H1 (cell line): ENCODE data around the gene CDKN2C.

Source experiments
- EZH2 ChIP-seq: fragments of 200-600 bp; sonication (generic); IDR thresholded peaks from 2 replicates; pipeline ENCODE4 v1.7.1; 2012; ENCODE audit warnings: low read depth, mild to moderate bottlenecking, moderate library complexity, low read length, inconsistent platforms; ENCODE audit not compliant: severe bottlenecking
- KDM1A ChIP-seq: fragments of 200-600, 300-600 bp; sonication (generic); IDR thresholded peaks from 2 replicates; pipeline ENCODE4 v1.7.1; 2016; ENCODE audit warnings: mild to moderate bottlenecking, low read length, borderline replicate concordance
- POLR2A ChIP-seq, 2 experiments: IDR thresholded peaks; 1 replicate in 1 of 2; 2 replicates in 1 of 2; pipeline ENCODE4 v1.6.1; 2011; ENCODE audit warnings: low read depth in 2 of 2, low read length in 2 of 2, mild to moderate bottlenecking in 2 of 2; ENCODE audit errors: control extremely low read depth in 1 of 2
- POLR2AphosphoS5 ChIP-seq: IDR thresholded peaks from 2 replicates; pipeline ENCODE4 v1.6.1; 2011; ENCODE audit warnings: low read depth, low read length
- RAD21 ChIP-seq, 2 experiments: IDR thresholded peaks in 1 of 2; conservative IDR thresholded peaks in 1 of 2; 2 replicates each; pipeline ENCODE4 v1.6.1; 2011; ENCODE audit warnings: low read depth in 2 of 2, low read length in 2 of 2, improper control_type of control experiment in 1 of 2, inconsistent platforms in 1 of 2, mild to moderate bottlenecking in 1 of 2, moderate library complexity in 1 of 2
- TCF12 ChIP-seq: IDR thresholded peaks from 2 replicates; pipeline ENCODE4 v1.6.1; 2011; ENCODE audit warnings: low read depth, mild to moderate bottlenecking, low read length
- TF ChIP-seq, protein P1 (sequence below), 3 experiments: IDR thresholded peaks; 1 replicate in 2 of 3; 2 replicates in 1 of 3; pipeline versions ENCODE4 v1.5.1 to v1.6.1; 2011; ENCODE audit warnings: low read length in 3 of 3, mild to moderate bottlenecking in 3 of 3, inconsistent platforms in 2 of 3, low read depth in 1 of 3, moderate library complexity in 1 of 3; ENCODE audit not compliant: insufficient read depth in 1 of 3; ENCODE audit errors: control extremely low read depth in 1 of 3

DNA sequence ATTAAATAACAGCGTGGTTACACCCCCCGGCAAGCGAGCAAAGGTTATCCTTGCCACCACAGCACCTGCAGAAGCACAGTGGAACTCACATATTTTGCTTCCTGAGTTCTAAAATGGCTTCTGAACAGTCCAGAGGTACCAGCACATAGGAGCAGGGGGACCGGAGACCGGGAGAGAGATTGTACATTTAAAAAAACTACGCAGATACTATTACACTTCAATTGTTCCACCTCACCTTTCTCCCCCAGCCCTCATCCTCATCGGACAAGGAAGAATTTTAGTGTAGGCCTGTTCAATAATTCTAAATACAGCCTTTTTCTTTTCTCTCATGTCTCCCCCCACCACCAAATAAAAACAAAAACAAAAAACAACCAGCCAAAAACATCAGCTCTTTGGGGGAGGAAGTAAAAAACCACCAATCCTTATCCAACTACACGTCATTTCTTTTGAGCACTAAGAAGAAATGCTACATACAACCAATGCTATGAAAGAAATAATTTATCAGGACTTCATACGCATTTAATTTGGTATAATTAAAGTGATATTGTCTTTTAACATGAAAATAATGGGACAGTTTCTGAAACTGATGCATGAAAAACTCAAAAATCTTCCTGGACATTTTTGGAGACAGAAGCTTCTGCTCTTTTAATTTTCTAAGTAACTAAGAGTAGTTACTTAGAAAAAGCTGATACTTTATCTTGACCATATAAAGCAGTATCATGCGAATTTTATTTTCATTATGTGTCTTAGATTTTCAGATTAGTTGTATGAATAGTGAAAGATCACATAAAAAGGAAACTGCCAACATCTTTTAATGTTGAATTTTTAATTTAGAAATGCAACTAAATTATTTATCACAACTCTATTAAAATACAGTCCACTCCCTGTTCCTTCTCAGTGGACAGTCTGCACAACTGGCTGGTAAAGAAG, 9.1 kb downstream of the CDKN2C start:
- TF ChIP-seq, protein P1, sequence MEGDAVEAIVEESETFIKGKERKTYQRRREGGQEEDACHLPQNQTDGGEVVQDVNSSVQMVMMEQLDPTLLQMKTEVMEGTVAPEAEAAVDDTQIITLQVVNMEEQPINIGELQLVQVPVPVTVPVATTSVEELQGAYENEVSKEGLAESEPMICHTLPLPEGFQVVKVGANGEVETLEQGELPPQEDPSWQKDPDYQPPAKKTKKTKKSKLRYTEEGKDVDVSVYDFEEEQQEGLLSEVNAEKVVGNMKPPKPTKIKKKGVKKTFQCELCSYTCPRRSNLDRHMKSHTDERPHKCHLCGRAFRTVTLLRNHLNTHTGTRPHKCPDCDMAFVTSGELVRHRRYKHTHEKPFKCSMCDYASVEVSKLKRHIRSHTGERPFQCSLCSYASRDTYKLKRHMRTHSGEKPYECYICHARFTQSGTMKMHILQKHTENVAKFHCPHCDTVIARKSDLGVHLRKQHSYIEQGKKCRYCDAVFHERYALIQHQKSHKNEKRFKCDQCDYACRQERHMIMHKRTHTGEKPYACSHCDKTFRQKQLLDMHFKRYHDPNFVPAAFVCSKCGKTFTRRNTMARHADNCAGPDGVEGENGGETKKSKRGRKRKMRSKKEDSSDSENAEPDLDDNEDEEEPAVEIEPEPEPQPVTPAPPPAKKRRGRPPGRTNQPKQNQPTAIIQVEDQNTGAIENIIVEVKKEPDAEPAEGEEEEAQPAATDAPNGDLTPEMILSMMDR (IDR thresholded peaks at IDR 0.05; ENCODE audit: control extremely low read depth in 1 of 3, insufficient read depth in 1 of 3, low read depth in 1 of 3, low read length in 3 of 3): no peak
- TF ChIP-seq POLR2AphosphoS5: no peak
- TF ChIP-seq RAD21 (IDR thresholded peaks at IDR 0.05 in 1 of 2, conservative IDR thresholded peaks at IDR 0.05 in 1 of 2; ENCODE audit: low read depth in 2 of 2, low read length in 2 of 2): no peak
- no peak for TF ChIP-seq POLR2A (IDR thresholded peaks at IDR 0.05; ENCODE audit: control extremely low read depth in 1 of 2, low read depth in 2 of 2, low read length in 2 of 2)
- no peak for TF ChIP-seq KDM1A
- 0 out of 2 replicates have a peak, but pooled peaks have one; percentile 13 for TF ChIP-seq TCF12
- peak; percentile 52 for TF ChIP-seq EZH2
